GM18867 (cell line): Measurements from ENCODE around the gene PARD3.
"Not testable (repeated sequence)": the region's sequence is repeated elsewhere in the genome, so short reads cannot be mapped to it uniquely, and the experiment has no call there.

ENCODE experiments used
- ATAC-seq: cut with Tn5 transposase; IDR thresholded peaks from one replicate; pipeline ENCODE4 v1.9.1; 2021; ENCODE audit warnings: mild to moderate bottlenecking, moderate library complexity; ENCODE audit not compliant: unreplicated experiment

PARD3 gene

GRCh38 chr10:34815185-34816084 is at the start of gene PARD3:
PARD3 (minus strand) TSS chr10:34815296; CDS start chr10:34814995, 301 bp downstream.
- ATAC-seq, result no peak

GRCh38 chr10:34864149-34865067 is 49.3 kb upstream of the PARD3 start:
- ATAC-seq, result no peak

- ATAC-seq, result no peak
Observed at GRCh38 chr10:34862892-34863291, 47.8 kb upstream of the PARD3 start.

GRCh38 chr10:34861293-34862021 is 46.4 kb upstream of the PARD3 start:
- ATAC-seq, result no peak

GRCh38 chr10:34859170-34859569 is 44.1 kb upstream of the PARD3 start:
- ATAC-seq, result no peak

GRCh38 chr10:34858003-34858402 is 42.9 kb upstream of the PARD3 start:
- no peak for ATAC-seq

- ATAC-seq, result no peak
Observed at GRCh38 chr10:34854147-34854601, 39.1 kb upstream of the PARD3 start.

- no peak for ATAC-seq
Observed at GRCh38 chr10:34853357-34853756, 38.3 kb upstream of the PARD3 start.

- no peak for ATAC-seq
Observed at GRCh38 chr10:34850558-34850957, 35.5 kb upstream of the PARD3 start.

GRCh38 chr10:34850036-34850435 is 34.9 kb upstream of the PARD3 start:
- no peak for ATAC-seq

- ATAC-seq, result no peak
Observed at GRCh38 chr10:34845070-34845469, 30.0 kb upstream of the PARD3 start.

- ATAC-seq, result no peak
Observed at GRCh38 chr10:34844448-34844847, 29.4 kb upstream of the PARD3 start.

- ATAC-seq, result not testable (repeated sequence)
Observed at GRCh38 chr10:34843470-34843869, 28.4 kb upstream of the PARD3 start.

GRCh38 chr10:34838366-34838900 is 23.3 kb upstream of the PARD3 start:
- no peak for ATAC-seq

- peak; percentile 82 for ATAC-seq
Observed at GRCh38 chr10:34835908-34836508, 20.9 kb upstream of the PARD3 start.

GRCh38 chr10:34834274-34834673 is 19.2 kb upstream of the PARD3 start:
- no peak for ATAC-seq

GRCh38 chr10:34830217-34830822 is 15.2 kb upstream of the PARD3 start:
- no peak for ATAC-seq

GRCh38 chr10:34826857-34827766 is 12.0 kb upstream of the PARD3 start:
- ATAC-seq, result no peak

- no peak for ATAC-seq
Observed at GRCh38 chr10:34826221-34826620, 11.1 kb upstream of the PARD3 start.
